Measurements from ENCODE around the gene MPZL2.

- no peak for TF ChIP-seq CTCF (IDR thresholded peaks at IDR 0.05; ENCODE audit: low read depth, low read length)
- TF ChIP-seq EZH2phosphoT487 (IDR thresholded peaks at IDR 0.05; ENCODE audit: low read depth): no peak
These were observed 48.3 kb downstream of the MPZL2 start for GRCh38 chr11:118215765-118216164.
